H1 (cell line): Measurements from ENCODE around the gene ZNF425. TPM values are rescaled to one million over a fixed set of nuclear protein-coding genes. Genes with fewer than 3 reads are reported as not detected.

Experiments
- CTCF ChIA-PET: fragments of 300-600 bp; sonication (Branson Sonifier 250); formaldehyde crosslinking; loops from one replicate; lab custom pipeline; 2021; ENCODE audit not compliant: partially characterized antibody; lab: Charles Lee
- POLR2A ChIA-PET: fragments of 300-600 bp; sonication (Branson Sonifier 250); formaldehyde crosslinking; loops from one replicate; lab custom pipeline; 2021; ENCODE audit warnings: inconsistent platforms; ENCODE audit not compliant: partially characterized antibody; lab: Charles Lee
- DNase-seq, 2 experiments: peaks; one replicate each; pipeline versions ENCODE4 v3.0.0 to v3.0.0-alpha.2; 2010 to 2022; ENCODE audit warnings: low spot score in 2 of 2, low read depth in 1 of 2, mixed read lengths in 1 of 2
- FAIRE-seq: peaks from 2 replicates; lab custom pipeline; 2011; peaks lifted over from hg19 to GRCh38; lab: Jason Lieb, UNC
- H2AFZ ChIP-seq: 2 replicates; pipeline ENCODE4 v1.8.1; 2012; ENCODE audit warnings: low read length, inconsistent platforms
- H2AK5ac ChIP-seq: 2 replicates; pipeline ENCODE4 v1.6.1; 2013; ENCODE audit warnings: low read depth, low read length
- H2BK120ac ChIP-seq: replicated peaks from 2 replicates; pipeline ENCODE3; 2013; ENCODE audit warnings: low read depth, low read length, inconsistent platforms
- H2BK12ac ChIP-seq: 2 replicates; pipeline ENCODE4 v1.6.1; 2013; ENCODE audit warnings: low read depth, low read length
- H2BK15ac ChIP-seq: 2 replicates; pipeline ENCODE4 v1.6.1; 2013; ENCODE audit warnings: low read length
- H2BK20ac ChIP-seq: 2 replicates; pipeline ENCODE4 v1.6.1; 2013; ENCODE audit warnings: low read length
- H2BK5ac ChIP-seq: 2 replicates; pipeline ENCODE4 v1.6.1; 2013; ENCODE audit warnings: low read depth, low read length
- H3K14ac ChIP-seq: 2 replicates; pipeline ENCODE4 v1.6.1; 2013; ENCODE audit warnings: inconsistent platforms; ENCODE audit not compliant: insufficient read length
- H3K18ac ChIP-seq: 2 replicates; pipeline ENCODE4 v1.6.1; 2013; ENCODE audit warnings: low read length; ENCODE audit errors: extremely low read depth
- H3K23ac ChIP-seq: 2 replicates; pipeline ENCODE4 v1.6.1; 2013; ENCODE audit warnings: inconsistent platforms; ENCODE audit not compliant: insufficient read length
- H3K23me2 ChIP-seq: 2 replicates; pipeline ENCODE4 v1.6.1; 2013; ENCODE audit warnings: low read depth, low read length
- H3K27ac ChIP-seq: 2 replicates; pipeline ENCODE4 v1.6.1; 2011; ENCODE audit warnings: low read depth, low read length, inconsistent platforms
- H3K27me3 ChIP-seq, 4 experiments: replicated peaks in 1 of 4; 1 replicate in 1 of 4; 2 replicates in 3 of 4; pipeline versions ENCODE4 v1.6.1 to v1.8.1; 2011 to 2013; ENCODE audit warnings: low read length in 3 of 4, mild to moderate bottlenecking in 3 of 4, inconsistent platforms in 2 of 4, mixed read lengths in 2 of 4, moderate library complexity in 1 of 4; ENCODE audit not compliant: control insufficient read depth in 3 of 4, insufficient read depth in 3 of 4; ENCODE audit errors: extremely low read depth in 1 of 4
- H3K36me3 ChIP-seq, 4 experiments: 2 replicates each; pipeline versions ENCODE4 v1.6.1 to v1.8.1; 2011 to 2013; ENCODE audit warnings: mild to moderate bottlenecking in 4 of 4, low read length in 3 of 4, moderate library complexity in 2 of 4, control low read depth in 1 of 4, inconsistent platforms in 1 of 4; ENCODE audit not compliant: insufficient read depth in 4 of 4, control insufficient read depth in 2 of 4
- H3K4ac ChIP-seq: replicated peaks from 2 replicates; pipeline ENCODE3; 2013; ENCODE audit warnings: low read length, low read depth, mixed read lengths, inconsistent platforms; ENCODE audit not compliant: insufficient read length
- H3K4me1 ChIP-seq, 4 experiments: replicated peaks in 1 of 4; 1 replicate in 1 of 4; 2 replicates in 3 of 4; pipeline versions ENCODE4 v1.6.1 to v1.8.1; 2011 to 2013; ENCODE audit warnings: low read length in 3 of 4, inconsistent platforms in 2 of 4, mixed read lengths in 1 of 4; ENCODE audit not compliant: insufficient read depth in 4 of 4, control insufficient read depth in 3 of 4
- H3K4me2 ChIP-seq, 2 experiments: 2 replicates each; pipeline versions ENCODE4 v1.6.1 to v1.8.1; 2011 to 2013; ENCODE audit warnings: low read depth in 2 of 2, low read length in 2 of 2, control low read depth in 1 of 2, inconsistent platforms in 1 of 2, mild to moderate bottlenecking in 1 of 2; ENCODE audit not compliant: insufficient read depth in 1 of 2
- H3K4me3 ChIP-seq, 4 experiments: fragments of 200-600, 300-600 bp in 1 of 4; sonication (generic), shearing (Covaris generic), sonication (Bioruptor Twin) in 1 of 4; 2 replicates each; pipeline versions ENCODE4 v1.5.1 to v1.8.1; 2011 to 2016; ENCODE audit warnings: low read length in 4 of 4, low read depth in 3 of 4, control low read depth in 2 of 4, inconsistent platforms in 2 of 4, mild to moderate bottlenecking in 2 of 4, mixed read lengths in 1 of 4, moderate library complexity in 1 of 4; ENCODE audit not compliant: insufficient read depth in 2 of 4; ENCODE audit errors: extremely low read depth in 1 of 4
- H3K56ac ChIP-seq: replicated peaks from 2 replicates; pipeline ENCODE3; 2013; ENCODE audit warnings: low read depth, mild to moderate bottlenecking, mixed read lengths, low read length, inconsistent platforms; ENCODE audit not compliant: insufficient read length
- H3K79me1 ChIP-seq: 2 replicates; pipeline ENCODE4 v1.6.1; 2013; ENCODE audit warnings: low read depth, low read length, control low read depth
- H3K79me2 ChIP-seq, 2 experiments: 2 replicates each; pipeline versions ENCODE4 v1.6.1 to v1.8.1; 2012 to 2013; ENCODE audit warnings: low read length in 2 of 2, mild to moderate bottlenecking in 2 of 2, inconsistent platforms in 1 of 2; ENCODE audit not compliant: insufficient read depth in 2 of 2, control insufficient read depth in 1 of 2
- H3K9ac ChIP-seq, 4 experiments: replicated peaks in 1 of 4; 1 replicate in 1 of 4; 2 replicates in 3 of 4; pipeline versions ENCODE4 v1.6.1 to v1.8.1; 2011 to 2013; ENCODE audit warnings: low read depth in 3 of 4, low read length in 3 of 4, control low read depth in 2 of 4, mild to moderate bottlenecking in 2 of 4, moderate library complexity in 2 of 4, inconsistent platforms in 1 of 4; ENCODE audit errors: extremely low read depth in 1 of 4
- H3K9me3 ChIP-seq, 2 experiments: 2 replicates each; pipeline versions ENCODE4 v1.6.1 to v1.8.1; 2012 to 2013; ENCODE audit warnings: mild to moderate bottlenecking in 2 of 2, moderate library complexity in 2 of 2, control low read depth in 1 of 2, inconsistent platforms in 1 of 2, low read depth in 1 of 2, low read length in 1 of 2, mixed read lengths in 1 of 2; ENCODE audit not compliant: insufficient read depth in 2 of 2
- H4K20me1 ChIP-seq, 2 experiments: replicated peaks in 1 of 2; 2 replicates each; pipeline versions ENCODE3 to v1.8.1; 2011 to 2013; ENCODE audit warnings: inconsistent platforms in 2 of 2, low read length in 2 of 2, mild to moderate bottlenecking in 1 of 2; ENCODE audit not compliant: insufficient read depth in 2 of 2, control insufficient read depth in 1 of 2
- H4K5ac ChIP-seq: 2 replicates; pipeline ENCODE4 v1.6.1; 2013; ENCODE audit warnings: low read length, low read depth, mixed read lengths, inconsistent platforms; ENCODE audit not compliant: insufficient read length
- H4K8ac ChIP-seq: 2 replicates; pipeline ENCODE4 v1.8.0; 2013; ENCODE audit warnings: mild to moderate bottlenecking, moderate library complexity, low read length, inconsistent platforms; ENCODE audit not compliant: insufficient read depth; ENCODE audit errors: extremely low read depth
- H4K91ac ChIP-seq: replicated peaks from 2 replicates; pipeline ENCODE3; 2013; ENCODE audit warnings: low read length, mixed read lengths, inconsistent platforms; ENCODE audit not compliant: insufficient read length
- BCL11A ChIP-seq, 2 experiments: IDR thresholded peaks; one replicate each; pipeline ENCODE4 v1.6.1; 2011; ENCODE audit warnings: low read depth in 2 of 2, low read length in 2 of 2, mild to moderate bottlenecking in 2 of 2
- CBX5 ChIP-seq: fragments of 300-800, 300-1000 bp; sonication (generic); IDR thresholded peaks from 2 replicates; pipeline ENCODE4 v1.7.1; 2016; ENCODE audit warnings: antibody characterized with exemption, low read length, low read depth
- HDAC6 ChIP-seq: IDR thresholded peaks from one replicate; pipeline ENCODE4 v1.7.1; 2012; ENCODE audit warnings: low read depth, mild to moderate bottlenecking, inconsistent platforms, low read length, moderate library complexity
- KDM5A ChIP-seq: fragments of 200-600 bp; IDR thresholded peaks from 2 replicates; pipeline ENCODE4 v1.7.1; 2012; ENCODE audit warnings: mild to moderate bottlenecking, low read length, inconsistent platforms, mixed read lengths
- NANOG ChIP-seq: IDR thresholded peaks from 2 replicates; pipeline ENCODE4 v1.6.1; 2011; ENCODE audit warnings: low read length, low read depth, mild to moderate bottlenecking, inconsistent platforms; ENCODE audit not compliant: insufficient read depth, poor library complexity, severe bottlenecking
- NRF1 ChIP-seq: IDR thresholded peaks from 2 replicates; pipeline ENCODE4 v1.6.1; 2011; ENCODE audit warnings: mild to moderate bottlenecking, low read depth, low read length, improper control_type of control experiment
- POLR2A ChIP-seq, 2 experiments: IDR thresholded peaks; 1 replicate in 1 of 2; 2 replicates in 1 of 2; pipeline ENCODE4 v1.6.1; 2011; ENCODE audit warnings: low read depth in 2 of 2, low read length in 2 of 2, mild to moderate bottlenecking in 2 of 2; ENCODE audit errors: control extremely low read depth in 1 of 2
- POU5F1 ChIP-seq: IDR thresholded peaks from 2 replicates; pipeline ENCODE4 v1.6.1; 2011; ENCODE audit warnings: low read depth, mild to moderate bottlenecking, low read length, moderate library complexity
- RFX5 ChIP-seq: IDR thresholded peaks from 2 replicates; pipeline ENCODE4 v1.6.1; 2011; ENCODE audit warnings: low read depth, low read length, improper control_type of control experiment, borderline replicate concordance
- SAP30 ChIP-seq: fragments of 300-600 bp; sonication (generic); IDR thresholded peaks from 2 replicates; pipeline ENCODE4 v1.7.1; 2012; ENCODE audit warnings: low read length, moderate library complexity, mild to moderate bottlenecking, inconsistent platforms; ENCODE audit not compliant: insufficient read depth, insufficient replicate concordance
- SUZ12 ChIP-seq: fragments of 200-600 bp; sonication (generic); IDR thresholded peaks from 2 replicates; pipeline ENCODE4 v1.6.1; 2012; ENCODE audit warnings: mild to moderate bottlenecking, inconsistent platforms, low read length, moderate library complexity, mixed read lengths
- TEAD4 ChIP-seq: IDR thresholded peaks from 2 replicates; pipeline ENCODE4 v1.6.1; 2012; ENCODE audit warnings: low read depth, low read length, inconsistent platforms, mixed read lengths
- whole genome bisulfite sequencing, 2 experiments: shearing (Covaris generic) in 1 of 2; methylation state at CpG; one replicate each; pipeline versions ENCODE4 v1.1.6 to v1.1.7; 2013 to 2015; ENCODE audit warnings: low lambda C conversion rate in 2 of 2, mixed read lengths in 2 of 2, inconsistent platforms in 1 of 2, low coverage in 1 of 2, missing lambda C conversion rate in 1 of 2; ENCODE audit not compliant: insufficient replicate concordance in 2 of 2, insufficient coverage in 1 of 2, insufficient read length in 1 of 2; ENCODE audit errors: extremely low coverage in 1 of 2, missing lambda C conversion rate in 1 of 2; 5-methylcytosine and 5-hydroxymethylcytosine counted together
- polyA plus RNA-seq, 7 experiments: library from polyadenylated mRNA; depleted of rRNA in 3 of 7; stranded (reverse) in 5 of 7; unstranded in 2 of 7; fragments of >200 nt in 5 of 7; fragments of 200-250 nt in 2 of 7; gene quantifications; 1 replicate in 5 of 7; 2 replicates in 1 of 7; 4 replicates in 1 of 7; pipeline versions ENCODE4 v1.2.1 to v1.2.3, GENCODE V29; 2011 to 2013; ENCODE audit warnings: missing spikeins in 2 of 7, mixed read lengths in 2 of 7
- total RNA-seq: library from RNA; stranded (reverse); fragmentation: NEBNext Ultra II Directional; extraction: Animal tissue kit (Norgen Biotek cat#: 25700); gene quantifications from 2 replicates; pipeline ENCODE4 v1.2.1, GENCODE V29; 2021

The ZNF425 gene
- total and polyA plus RNA-seq, 2 of the 8 experiments (the other 6 are each of a cell fraction or from before 2014, with no cell fraction given), result 3.4 to 6.1 TPM

GRCh38 chr7:149147072-149147751, 21.1 kb upstream of the ZNF425 start, which contains the start of gene ZNF398:
Gene ZNF398 (plus strand): TSS chr7:149147453. CDS start chr7:149147743, 290 bp downstream.
- FAIRE-seq (no peak), DNase-seq (peak in 1 of 2 experiments; percentile 83)
- H3K14ac ChIP-seq, result no peak within 1 kb of the TSS
- H4K5ac ChIP-seq, result peak within 1 kb of the TSS; percentile 98
- peak within 1 kb of the TSS; percentile 100 for H4K91ac ChIP-seq
- H3K4me3 ChIP-seq, result peak within 1 kb of the TSS; percentile 80 to 91 (median 89)
- no peak within 1 kb of the TSS for H2AFZ ChIP-seq
- H3K36me3 ChIP-seq, result no peaks in the 10 kb centered on the region; a peak in 1 of 8 replicates
- no peaks in the 10 kb centered on the region for H3K9me3 ChIP-seq
- WGBS, 2 experiments, result 4% methylated on average over 47 of the region's 79 CpGs; no CpG with 5 or more reads in 1 of the 2 experiments
- H3K56ac ChIP-seq, result peak within 1 kb of the TSS; percentile 90
- ChIA-PET CTCF (interaction anchor here (0.8 to 7.2 kb wide), 18 partner anchors 9 to 291 kb away, joined by 3 to 84 read pairs (median 4); partner anchors contain the start of gene ZNF425), POLR2A (interaction anchor here (0.5 to 9.2 kb wide), 22 partner anchors 8 to 314 kb away, joined by 3 to 142 read pairs (median 6); partner anchors contain the start of genes ZNF282 and ZNF425)
- peaks cover 2 to 7% of the 10 kb centered on the region in 2 experiments for H4K20me1 ChIP-seq
- H2BK12ac ChIP-seq, result peak within 1 kb of the TSS; percentile 78
- peak within 1 kb of the TSS; percentile 96 for H3K18ac ChIP-seq
- peak within 1 kb of the TSS; percentile 96 for H2AK5ac ChIP-seq
- H3K4me2 ChIP-seq, result peak within 1 kb of the TSS; percentile 81 to 97
- peak within 1 kb of the TSS; percentile 78 to 97 (median 90) for H3K9ac ChIP-seq
- H2BK120ac ChIP-seq, result peak within 1 kb of the TSS; percentile 92
- peak within 1 kb of the TSS; percentile 92 for H4K8ac ChIP-seq
- H3K23me2 ChIP-seq, result peaks cover 4% of the 10 kb centered on the region; the same call in 1 of the 2 replicates
- H3K27me3 ChIP-seq, result no peaks in the 10 kb centered on the region
- H3K4me1 ChIP-seq, result peaks cover 17 to 31% (median 23%) of the 10 kb centered on the region in 4 experiments; a peak in 6 of 7 replicates
- H3K79me1 ChIP-seq, result no peaks in the 10 kb centered on the region
- H3K23ac ChIP-seq, result no peak within 1 kb of the TSS
- peak within 1 kb of the TSS; percentile 92 for H3K27ac ChIP-seq
- no peak within 1 kb of the TSS for H2BK15ac ChIP-seq
- H2BK5ac ChIP-seq, result peak within 1 kb of the TSS; percentile 95
- peaks cover 33 to 54% of the 10 kb centered on the region in 2 experiments for H3K79me2 ChIP-seq
- H2BK20ac ChIP-seq, result peak within 1 kb of the TSS; percentile 74; the same call in 1 of the 2 replicates
- peak within 1 kb of the TSS; percentile 100 for H3K4ac ChIP-seq
- TF ChIP-seq KDM5A, result no peak
- TF ChIP-seq BCL11A (IDR thresholded peaks at IDR 0.05; ENCODE audit: low read depth in 2 of 2, low read length in 2 of 2), result no peak
- TF ChIP-seq CBX5, result no peak
- TF ChIP-seq HDAC6, result no peak
- no peak for TF ChIP-seq RFX5
- TF ChIP-seq TEAD4, result no peak
- TF ChIP-seq POU5F1, result no peak
- no peak for TF ChIP-seq SAP30
- TF ChIP-seq NANOG, result no peak
- TF ChIP-seq SUZ12, result no peak
- no peak for TF ChIP-seq NRF1
- peak in 1 of 2 experiments; percentile 71; a peak in 2 of 3 replicates for TF ChIP-seq POLR2A (IDR thresholded peaks at IDR 0.05; ENCODE audit: control extremely low read depth in 1 of 2, low read depth in 2 of 2, low read length in 2 of 2)
